NCI-H2029 treated with DMSO at 0.1 percent for 48 hours (cell line): ENCODE results near the gene LIPC.

Experiments used
- DNase-seq: peaks from one replicate; lab custom pipeline; 2025; lab: John Stamatoyannopoulos, UW

The LIPC gene

DNA sequence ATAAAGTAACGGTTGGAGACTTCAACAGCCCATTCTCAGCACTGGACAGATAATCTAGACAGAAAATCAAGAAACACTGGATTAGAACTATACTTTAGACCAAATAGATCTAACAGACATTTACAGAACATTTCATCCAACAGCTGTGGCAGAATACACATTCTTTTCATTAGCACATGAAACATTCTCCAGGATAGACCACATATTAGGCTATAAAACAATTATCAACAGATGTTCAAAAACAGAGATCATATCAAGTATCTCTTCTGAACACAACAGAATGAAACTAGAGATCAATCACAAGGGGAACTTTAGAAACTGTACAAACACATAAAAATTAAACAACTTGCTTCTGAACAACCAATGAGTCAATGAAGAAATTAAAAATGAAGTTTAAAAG lies 184.4 kb downstream of the LIPC start:
- DNase-seq: no peak
